CD1c-positive myeloid dendritic cell (primary cell): ENCODE results near the gene IER5L.
"Not testable (repeated sequence)": the region's sequence is repeated elsewhere in the genome, so short reads cannot be mapped to it uniquely, and the experiment has no call there.

ENCODE experiments used
- DNase-seq: peaks from one replicate; pipeline ENCODE4 v3.0.0-alpha.2; 2016; ENCODE audit errors: extremely low spot score

Gene IER5L

GRCh38 chr9:129139233-129139992 is 38.6 kb downstream of the IER5L start:
- peak; percentile 92 for DNase-seq

GRCh38 chr9:129138476-129139232 is 39.4 kb downstream of the IER5L start:
- no peak for DNase-seq

GRCh38 chr9:129138144-129138462 is 40.0 kb downstream of the IER5L start:
- no peak for DNase-seq

- no peak for DNase-seq
These were observed 40.5 kb downstream of the IER5L start for GRCh38 chr9:129137292-129138143.

GRCh38 chr9:129136446-129137035 is 41.5 kb downstream of the IER5L start:
- DNase-seq = no peak

- DNase-seq = no peak
These were observed 42.6 kb downstream of the IER5L start for GRCh38 chr9:129135476-129135875.

- DNase-seq = no peak
These were observed 45.0 kb downstream of the IER5L start for GRCh38 chr9:129133082-129133481.

GRCh38 chr9:129131300-129132145 is 46.5 kb downstream of the IER5L start:
- peak; percentile 84 for DNase-seq

GRCh38 chr9:129130791-129131190 is 47.3 kb downstream of the IER5L start:
- DNase-seq = no peak

- not testable (repeated sequence) for DNase-seq
These were observed 47.8 kb downstream of the IER5L start for GRCh38 chr9:129130271-129130670.

GRCh38 chr9:129128689-129129088 is 49.4 kb downstream of the IER5L start:
- no peak for DNase-seq

GRCh38 chr9:129126749-129127618 is 51.1 kb downstream of the IER5L start:
- DNase-seq = no peak
